ENCODE data around the gene DNAH17. TPM values are rescaled to one million over a fixed set of nuclear protein-coding genes. Genes with fewer than 3 reads are reported as not detected.

Gene DNAH17
- total RNA-seq, 1 experiment from 2014 or later: 0.11 TPM

- BruUV-seq (replicated peaks): no TSS peak
- Histone ChIP-seq H3K4me3 (ENCODE audit: low read depth, low read length, poor library complexity, severe bottlenecking) (no peak overlapping the region), H3K36me3 (ENCODE audit: insufficient read depth, low read length, poor library complexity, severe bottlenecking) (no peaks in the 10 kb centered on the region), H3K27me3 (replicated peaks; ENCODE audit: insufficient read depth, low read depth, low read length, poor library complexity) (no peaks in the 10 kb centered on the region), H3K9me3 (ENCODE audit: low read depth, low read length, poor library complexity, severe bottlenecking) (no peaks in the 10 kb centered on the region), H3K4me1 (ENCODE audit: insufficient read depth, low read length, poor library complexity, severe bottlenecking) (no peaks in the 10 kb centered on the region), H3K27ac (ENCODE audit: low read depth, low read length, poor library complexity, severe bottlenecking) (no peak overlapping the region)
- intact Hi-C loops (cut with micrococcal nuclease; ENCODE audit: unreplicated experiment): no loop called here
- DNase-seq (ENCODE audit: low spot score): no peak
- TF ChIP-seq EZH2 (IDR thresholded peaks at IDR 0.05; ENCODE audit: borderline replicate concordance, low read depth, low read length, poor library complexity, severe bottlenecking): no peak
- TF ChIP-seq, protein P1, sequence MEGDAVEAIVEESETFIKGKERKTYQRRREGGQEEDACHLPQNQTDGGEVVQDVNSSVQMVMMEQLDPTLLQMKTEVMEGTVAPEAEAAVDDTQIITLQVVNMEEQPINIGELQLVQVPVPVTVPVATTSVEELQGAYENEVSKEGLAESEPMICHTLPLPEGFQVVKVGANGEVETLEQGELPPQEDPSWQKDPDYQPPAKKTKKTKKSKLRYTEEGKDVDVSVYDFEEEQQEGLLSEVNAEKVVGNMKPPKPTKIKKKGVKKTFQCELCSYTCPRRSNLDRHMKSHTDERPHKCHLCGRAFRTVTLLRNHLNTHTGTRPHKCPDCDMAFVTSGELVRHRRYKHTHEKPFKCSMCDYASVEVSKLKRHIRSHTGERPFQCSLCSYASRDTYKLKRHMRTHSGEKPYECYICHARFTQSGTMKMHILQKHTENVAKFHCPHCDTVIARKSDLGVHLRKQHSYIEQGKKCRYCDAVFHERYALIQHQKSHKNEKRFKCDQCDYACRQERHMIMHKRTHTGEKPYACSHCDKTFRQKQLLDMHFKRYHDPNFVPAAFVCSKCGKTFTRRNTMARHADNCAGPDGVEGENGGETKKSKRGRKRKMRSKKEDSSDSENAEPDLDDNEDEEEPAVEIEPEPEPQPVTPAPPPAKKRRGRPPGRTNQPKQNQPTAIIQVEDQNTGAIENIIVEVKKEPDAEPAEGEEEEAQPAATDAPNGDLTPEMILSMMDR (conservative IDR thresholded peaks at IDR 0.05; ENCODE audit: low read depth, low read length): no peak
- CTCF ChIA-PET: no interaction called here
- POLR2A ChIA-PET (ENCODE audit: low non-redundant PET): interaction anchor here (0.6 kb wide), 1 partner anchor 464 kb away, joined by 4 read pairs; no protein-coding TSS in a partner anchor
These were observed 115.0 kb downstream of the DNAH17 start for GRCh38 chr17:78462148-78462547.

- no peak for TF ChIP-seq EZH2 (IDR thresholded peaks at IDR 0.05; ENCODE audit: borderline replicate concordance, low read depth, low read length, poor library complexity, severe bottlenecking)
- DNase-seq (ENCODE audit: low spot score): no peak
- Histone ChIP-seq H3K36me3 (ENCODE audit: insufficient read depth, low read length, poor library complexity, severe bottlenecking) (no peaks in the 10 kb centered on the region), H3K4me1 (ENCODE audit: insufficient read depth, low read length, poor library complexity, severe bottlenecking) (no peaks in the 10 kb centered on the region), H3K27ac (ENCODE audit: low read depth, low read length, poor library complexity, severe bottlenecking) (no peak overlapping the region), H3K4me3 (ENCODE audit: low read depth, low read length, poor library complexity, severe bottlenecking) (no peak overlapping the region), H3K9me3 (ENCODE audit: low read depth, low read length, poor library complexity, severe bottlenecking) (no peaks in the 10 kb centered on the region), H3K27me3 (replicated peaks; ENCODE audit: insufficient read depth, low read depth, low read length, poor library complexity) (no peaks in the 10 kb centered on the region)
- CTCF ChIA-PET: no interaction called here
- POLR2A ChIA-PET (ENCODE audit: low non-redundant PET): interaction anchor here (0.6 kb wide), 1 partner anchor 464 kb away, joined by 4 read pairs; no protein-coding TSS in a partner anchor
- intact Hi-C loops (cut with micrococcal nuclease; ENCODE audit: unreplicated experiment): no loop called here
- no TSS peak for BruUV-seq (replicated peaks)
These were observed 115.5 kb downstream of the DNAH17 start for GRCh38 chr17:78461799-78462053.

GRCh38 chr17:78460951-78461798, 116.0 kb downstream of the DNAH17 start:
- POLR2A ChIA-PET (ENCODE audit: low non-redundant PET): interaction anchor here (0.6 kb wide), 1 partner anchor 465 kb away, joined by 4 read pairs; no protein-coding TSS in a partner anchor
- no peak overlapping the region for H3K27ac ChIP-seq (ENCODE audit: low read depth, low read length, poor library complexity, severe bottlenecking)
- BruUV-seq (replicated peaks): no TSS peak
- H3K27me3 ChIP-seq (replicated peaks; ENCODE audit: insufficient read depth, low read depth, low read length, poor library complexity): no peaks in the 10 kb centered on the region
- H3K4me3 ChIP-seq (ENCODE audit: low read depth, low read length, poor library complexity, severe bottlenecking): no peak overlapping the region
- CTCF ChIA-PET: no interaction called here
- intact Hi-C loops (cut with micrococcal nuclease; ENCODE audit: unreplicated experiment): no loop called here
- H3K9me3 ChIP-seq (ENCODE audit: low read depth, low read length, poor library complexity, severe bottlenecking): no peaks in the 10 kb centered on the region
- DNase-seq (ENCODE audit: low spot score): no peak
- H3K4me1 ChIP-seq (ENCODE audit: insufficient read depth, low read length, poor library complexity, severe bottlenecking): no peaks in the 10 kb centered on the region
- no peaks in the 10 kb centered on the region for H3K36me3 ChIP-seq (ENCODE audit: insufficient read depth, low read length, poor library complexity, severe bottlenecking)
- TF ChIP-seq, protein P1 (conservative IDR thresholded peaks at IDR 0.05; ENCODE audit: low read depth, low read length): no peak
- TF ChIP-seq EZH2 (IDR thresholded peaks at IDR 0.05; ENCODE audit: borderline replicate concordance, low read depth, low read length, poor library complexity, severe bottlenecking): no peak
